ENCODE measurements around the gene MCTP2.
"Not testable (repeated sequence)": the region's sequence is repeated elsewhere in the genome, so short reads cannot be mapped to it uniquely, and the experiment has no call there.

MCTP2 gene

GRCh38 chr15:94453227-94453988, 222.0 kb downstream of the MCTP2 start:
- DNase-seq (ENCODE audit: low spot score) = no peak

GRCh38 chr15:94455297-94455696, 223.9 kb downstream of the MCTP2 start:
- DNase-seq (ENCODE audit: low spot score) = no peak

GRCh38 chr15:94456226-94456625, 224.9 kb downstream of the MCTP2 start:
- no peak for DNase-seq (ENCODE audit: low spot score)

- no peak for DNase-seq (ENCODE audit: low spot score)
Observed at GRCh38 chr15:94457661-94458060, 226.3 kb downstream of the MCTP2 start.

- no peak for DNase-seq (ENCODE audit: low spot score)
Observed at GRCh38 chr15:94460624-94461023, 229.3 kb downstream of the MCTP2 start.

GRCh38 chr15:94467034-94467433, 235.7 kb downstream of the MCTP2 start:
- DNase-seq (ENCODE audit: low spot score) = no peak

GRCh38 chr15:94470492-94470891, 239.1 kb downstream of the MCTP2 start:
- no peak for DNase-seq (ENCODE audit: low spot score)

GRCh38 chr15:94476686-94477085, 245.3 kb downstream of the MCTP2 start:
- peak; percentile 6 for DNase-seq (ENCODE audit: low spot score)

GRCh38 chr15:94477913-94478553, 246.7 kb downstream of the MCTP2 start:
- peak; percentile 6 for DNase-seq (ENCODE audit: low spot score)

- DNase-seq (ENCODE audit: low spot score) = peak; percentile 28
Observed at GRCh38 chr15:94478763-94479162, 247.4 kb downstream of the MCTP2 start.

GRCh38 chr15:94480289-94480834, 249.0 kb downstream of the MCTP2 start:
- peak; percentile 92 for DNase-seq (ENCODE audit: low spot score)

- no peak for DNase-seq (ENCODE audit: low spot score)
Observed at GRCh38 chr15:94485148-94485719, 253.9 kb downstream of the MCTP2 start.

- no peak for DNase-seq (ENCODE audit: low spot score)
Observed at GRCh38 chr15:94487635-94488034, 256.3 kb downstream of the MCTP2 start.

- DNase-seq (ENCODE audit: low spot score) = no peak
Observed at GRCh38 chr15:94493176-94493575, 261.8 kb downstream of the MCTP2 start.

- not testable (repeated sequence) for DNase-seq (ENCODE audit: low spot score)
Observed at GRCh38 chr15:94493586-94493985, 262.2 kb downstream of the MCTP2 start.

- no peak for DNase-seq (ENCODE audit: low spot score)
Observed at GRCh38 chr15:94494732-94495131, 263.4 kb downstream of the MCTP2 start.

GRCh38 chr15:94503293-94503692, 271.9 kb downstream of the MCTP2 start:
- DNase-seq (ENCODE audit: low spot score) = no peak

GRCh38 chr15:94509259-94509658, 277.9 kb downstream of the MCTP2 start:
- DNase-seq (ENCODE audit: low spot score) = no peak

- DNase-seq (ENCODE audit: low spot score) = no peak
Observed at GRCh38 chr15:94522125-94522524, 290.8 kb downstream of the MCTP2 start.

- DNase-seq (ENCODE audit: low spot score) = peak; percentile 25
Observed at GRCh38 chr15:94523873-94524272, 292.5 kb downstream of the MCTP2 start.

- DNase-seq (ENCODE audit: low spot score) = no peak
Observed at GRCh38 chr15:94524565-94524964, 293.2 kb downstream of the MCTP2 start.

- peak; percentile 20 for DNase-seq (ENCODE audit: low spot score)
Observed at GRCh38 chr15:94526071-94526689, 294.8 kb downstream of the MCTP2 start.
